HEK293T (cell line): ENCODE results near the gene OR10T2.

Source experiments
- ARNT ChIP-seq: fragments of 450-650 bp; IDR thresholded peaks from 2 replicates; pipeline ENCODE4 v1.6.1; 2017; ENCODE audit warnings: mild to moderate bottlenecking
- BHLHE40 ChIP-seq: fragments of 450-650 bp; IDR thresholded peaks from 2 replicates; pipeline ENCODE4 v1.6.1; 2016; ENCODE audit warnings: mild to moderate bottlenecking, moderate library complexity, borderline replicate concordance
- ELF4 ChIP-seq: fragments of 450-650 bp; IDR thresholded peaks from 2 replicates; pipeline ENCODE4 v1.6.1; 2017; ENCODE audit warnings: antibody characterized with exemption
- FOXA1 ChIP-seq: fragments of 450-650 bp; IDR thresholded peaks from 2 replicates; pipeline ENCODE4 v1.6.1; 2016; ENCODE audit warnings: mild to moderate bottlenecking
- FOXK2 ChIP-seq: fragments of 450-650 bp; IDR thresholded peaks from 2 replicates; pipeline ENCODE4 v1.6.1; 2016; ENCODE audit warnings: mild to moderate bottlenecking
- FOXM1 ChIP-seq: fragments of 450-650 bp; IDR thresholded peaks from 2 replicates; pipeline ENCODE4 v1.6.1; 2017; ENCODE audit warnings: mild to moderate bottlenecking, borderline replicate concordance
- HDGF ChIP-seq: fragments of 450-650 bp; IDR thresholded peaks from 2 replicates; pipeline ENCODE4 v1.6.1; 2017; ENCODE audit warnings: antibody characterized with exemption, borderline replicate concordance
- LEF1 ChIP-seq: fragments of 450-650 bp; IDR thresholded peaks from 2 replicates; pipeline ENCODE4 v1.6.1; 2017; ENCODE audit warnings: mild to moderate bottlenecking, borderline replicate concordance
- NFRKB ChIP-seq: fragments of 450-650 bp; IDR thresholded peaks from 2 replicates; pipeline ENCODE4 v1.6.1; 2016; ENCODE audit warnings: mild to moderate bottlenecking, moderate library complexity
- SP1 ChIP-seq: fragments of 450-650 bp; IDR thresholded peaks from 2 replicates; pipeline ENCODE4 v1.6.1; 2017
- SUZ12 ChIP-seq: fragments of 450-650 bp; IDR thresholded peaks from 2 replicates; pipeline ENCODE4 v1.6.1; 2016; ENCODE audit warnings: mild to moderate bottlenecking
- TARDBP ChIP-seq: fragments of 450-650 bp; IDR thresholded peaks from 2 replicates; pipeline ENCODE4 v1.6.1; 2016
- ZNF384 ChIP-seq: fragments of 450-650 bp; IDR thresholded peaks from 2 replicates; pipeline ENCODE4 v1.6.1; 2016
- TF ChIP-seq, protein P1 (sequence below): fragments of 450-650 bp; IDR thresholded peaks from 2 replicates; pipeline ENCODE4 v1.6.1; 2016

DNA sequence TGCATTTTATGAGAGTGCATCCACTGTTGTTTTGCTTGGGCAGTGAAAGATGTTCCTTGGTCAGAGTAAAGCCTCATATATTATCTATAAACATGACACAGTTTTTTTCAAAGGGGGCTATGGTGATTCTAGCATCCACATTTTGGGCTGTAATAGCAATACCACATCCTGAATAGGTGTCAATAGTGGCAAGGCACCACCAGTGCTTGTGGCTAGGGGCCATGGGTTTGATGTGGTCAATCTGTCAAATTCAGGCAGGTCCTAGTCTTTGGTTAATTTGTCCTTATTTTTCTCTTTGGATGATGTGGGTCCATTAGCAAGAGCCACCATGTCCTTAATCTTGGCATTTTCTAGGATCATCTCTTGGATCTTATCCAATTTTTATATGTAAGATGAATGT, 32.5 kb downstream of the OR10T2 start:
- TF ChIP-seq, protein P1, sequence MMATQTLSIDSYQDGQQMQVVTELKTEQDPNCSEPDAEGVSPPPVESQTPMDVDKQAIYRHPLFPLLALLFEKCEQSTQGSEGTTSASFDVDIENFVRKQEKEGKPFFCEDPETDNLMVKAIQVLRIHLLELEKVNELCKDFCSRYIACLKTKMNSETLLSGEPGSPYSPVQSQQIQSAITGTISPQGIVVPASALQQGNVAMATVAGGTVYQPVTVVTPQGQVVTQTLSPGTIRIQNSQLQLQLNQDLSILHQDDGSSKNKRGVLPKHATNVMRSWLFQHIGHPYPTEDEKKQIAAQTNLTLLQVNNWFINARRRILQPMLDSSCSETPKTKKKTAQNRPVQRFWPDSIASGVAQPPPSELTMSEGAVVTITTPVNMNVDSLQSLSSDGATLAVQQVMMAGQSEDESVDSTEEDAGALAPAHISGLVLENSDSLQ = no peak
- TF ChIP-seq ARNT = no peak
- TF ChIP-seq SP1 = no peak
- no peak for TF ChIP-seq FOXM1
- no peak for TF ChIP-seq SUZ12
- no peak for TF ChIP-seq FOXK2
- no peak for TF ChIP-seq TARDBP
- no peak for TF ChIP-seq BHLHE40
- TF ChIP-seq HDGF = no peak
- TF ChIP-seq FOXA1 = no peak
- no peak for TF ChIP-seq LEF1
- TF ChIP-seq ELF4 = no peak
- no peak for TF ChIP-seq NFRKB
- no peak for TF ChIP-seq ZNF384
